NCI-H510A (cell line): Measurements from ENCODE around the gene RNASE4.
"Not testable (repeated sequence)": the region's sequence is repeated elsewhere in the genome, so short reads cannot be mapped to it uniquely, and the experiment has no call there.

Source experiments
- DNase-seq: peaks from one replicate; lab custom pipeline; 2025; lab: John Stamatoyannopoulos, UW

Gene RNASE4

GRCh38 chr14:20683891-20684661 is at the start of gene RNASE4:
RNASE4 (plus strand) TSS chr14:20684560; CDS start chr14:20699372, 14,812 bp downstream.
- DNase-seq, result no peak

- DNase-seq, result no peak
Observed at GRCh38 chr14:20641591-20641990, 42.8 kb upstream of the RNASE4 start, which contains the start of gene OR6S1. OR6S1 (minus strand) TSS chr14:20641691; CDS start chr14:20641691, 0 bp downstream.

GRCh38 chr14:20642182-20642581 is 42.2 kb upstream of the RNASE4 start:
- no peak for DNase-seq

- not testable (repeated sequence) for DNase-seq
Observed at GRCh38 chr14:20642755-20643154, 41.6 kb upstream of the RNASE4 start.

GRCh38 chr14:20644520-20644919 is 39.8 kb upstream of the RNASE4 start:
- DNase-seq, result no peak

GRCh38 chr14:20645481-20645880 is 38.9 kb upstream of the RNASE4 start:
- no peak for DNase-seq

GRCh38 chr14:20652996-20653975 is 31.1 kb upstream of the RNASE4 start:
- DNase-seq, result no peak

- DNase-seq, result no peak
Observed at GRCh38 chr14:20655851-20656250, 28.5 kb upstream of the RNASE4 start.

GRCh38 chr14:20656274-20656673 is 28.1 kb upstream of the RNASE4 start:
- no peak for DNase-seq

GRCh38 chr14:20657216-20658211 is 26.8 kb upstream of the RNASE4 start:
- no peak for DNase-seq

- no peak for DNase-seq
Observed at GRCh38 chr14:20658246-20658645, 26.1 kb upstream of the RNASE4 start.

- DNase-seq, result no peak
Observed at GRCh38 chr14:20659336-20659735, 25.0 kb upstream of the RNASE4 start.

- no peak for DNase-seq
Observed at GRCh38 chr14:20659813-20660395, 24.5 kb upstream of the RNASE4 start.

- no peak for DNase-seq
Observed at GRCh38 chr14:20661197-20661596, 23.2 kb upstream of the RNASE4 start.

GRCh38 chr14:20662968-20663732 is 21.2 kb upstream of the RNASE4 start:
- no peak for DNase-seq

- not testable (repeated sequence) for DNase-seq
Observed at GRCh38 chr14:20666400-20666961, 17.9 kb upstream of the RNASE4 start.

GRCh38 chr14:20667957-20668356 is 16.4 kb upstream of the RNASE4 start:
- no peak for DNase-seq

- no peak for DNase-seq
Observed at GRCh38 chr14:20668969-20669368, 15.4 kb upstream of the RNASE4 start.

- no peak for DNase-seq
Observed at GRCh38 chr14:20671597-20672283, 12.6 kb upstream of the RNASE4 start.
